GM12875 (cell line): ENCODE measurements around the gene COL23A1.
"Not testable (repeated sequence)": the region's sequence is repeated elsewhere in the genome, so short reads cannot be mapped to it uniquely, and the experiment has no call there.

Source experiments
- H3K4me3 ChIP-seq: one replicate; pipeline ENCODE4 v1.5.1; 2011; ENCODE audit warnings: low read depth, low read length, control low read depth
- TF ChIP-seq, protein P1 (sequence below): IDR thresholded peaks from 2 replicates; pipeline ENCODE4 v1.5.1; 2011; ENCODE audit warnings: low read depth, mild to moderate bottlenecking, control low read depth, inconsistent platforms, low read length, moderate library complexity, borderline replicate concordance; ENCODE audit not compliant: insufficient read depth

Gene COL23A1

DNA sequence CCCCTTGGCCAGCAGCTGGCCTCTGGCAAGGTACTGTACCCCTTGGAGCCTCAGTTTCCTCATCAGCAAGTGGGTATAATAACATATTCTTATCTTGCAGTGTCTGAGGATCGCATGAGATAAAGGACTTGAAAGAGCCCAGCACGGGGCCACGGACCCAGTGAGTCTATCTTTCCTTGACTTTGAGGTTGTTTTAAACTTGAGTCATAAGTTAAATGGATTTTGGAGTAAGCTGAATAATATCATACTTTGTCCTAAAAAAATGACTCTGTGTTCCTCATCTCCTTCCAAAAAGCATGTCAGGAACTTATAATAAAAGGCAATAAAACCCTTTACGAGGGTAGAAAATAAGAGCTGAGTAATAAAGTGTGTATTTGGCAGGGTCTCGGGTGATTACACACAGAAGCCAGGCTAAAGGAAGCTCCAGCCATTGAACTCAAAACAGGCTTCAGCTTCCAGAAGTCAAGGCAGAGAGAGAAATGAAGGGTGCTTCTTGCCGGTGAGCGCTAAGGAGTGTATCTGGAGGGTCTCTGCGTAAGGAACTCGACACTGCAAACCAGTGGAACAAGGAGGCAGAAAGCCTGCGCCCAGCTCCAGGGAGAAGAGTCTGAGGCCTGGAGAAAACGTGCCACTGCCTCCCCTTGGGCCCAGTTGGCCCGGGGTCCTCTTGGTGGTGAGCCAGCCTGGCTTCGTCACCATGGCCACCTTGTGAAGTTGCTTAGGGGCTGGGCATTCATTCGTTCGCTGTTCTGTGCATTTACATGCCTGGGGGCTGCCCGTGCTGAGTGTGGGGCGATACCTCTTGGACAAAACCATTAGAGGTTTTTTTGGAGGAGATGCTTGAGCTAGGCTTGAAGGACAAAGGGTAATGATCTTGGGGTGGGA, 285.2 kb downstream of the COL23A1 start:
- H3K4me3 ChIP-seq = no peak overlapping the region
- TF ChIP-seq, protein P1, sequence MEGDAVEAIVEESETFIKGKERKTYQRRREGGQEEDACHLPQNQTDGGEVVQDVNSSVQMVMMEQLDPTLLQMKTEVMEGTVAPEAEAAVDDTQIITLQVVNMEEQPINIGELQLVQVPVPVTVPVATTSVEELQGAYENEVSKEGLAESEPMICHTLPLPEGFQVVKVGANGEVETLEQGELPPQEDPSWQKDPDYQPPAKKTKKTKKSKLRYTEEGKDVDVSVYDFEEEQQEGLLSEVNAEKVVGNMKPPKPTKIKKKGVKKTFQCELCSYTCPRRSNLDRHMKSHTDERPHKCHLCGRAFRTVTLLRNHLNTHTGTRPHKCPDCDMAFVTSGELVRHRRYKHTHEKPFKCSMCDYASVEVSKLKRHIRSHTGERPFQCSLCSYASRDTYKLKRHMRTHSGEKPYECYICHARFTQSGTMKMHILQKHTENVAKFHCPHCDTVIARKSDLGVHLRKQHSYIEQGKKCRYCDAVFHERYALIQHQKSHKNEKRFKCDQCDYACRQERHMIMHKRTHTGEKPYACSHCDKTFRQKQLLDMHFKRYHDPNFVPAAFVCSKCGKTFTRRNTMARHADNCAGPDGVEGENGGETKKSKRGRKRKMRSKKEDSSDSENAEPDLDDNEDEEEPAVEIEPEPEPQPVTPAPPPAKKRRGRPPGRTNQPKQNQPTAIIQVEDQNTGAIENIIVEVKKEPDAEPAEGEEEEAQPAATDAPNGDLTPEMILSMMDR = no peak

DNA sequence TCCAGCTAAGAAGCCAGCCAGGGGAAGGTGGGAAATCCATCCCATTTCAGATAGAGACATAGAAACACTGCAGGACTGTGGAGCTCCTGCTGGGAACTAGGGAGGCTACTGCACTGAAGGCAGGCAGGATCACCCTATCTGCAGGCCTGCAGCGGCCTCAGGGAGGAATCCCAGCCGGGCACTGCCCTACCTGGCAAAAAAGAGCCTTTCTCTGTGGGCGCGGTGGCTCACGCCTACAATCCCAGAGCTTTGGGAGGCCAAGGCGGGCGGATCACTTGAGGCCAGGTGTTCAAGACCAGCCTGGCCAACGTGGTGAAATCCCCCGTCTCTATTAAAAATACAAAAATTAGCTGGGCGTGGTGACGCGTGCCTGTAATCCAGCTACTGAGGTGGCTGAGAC, 286.2 kb downstream of the COL23A1 start:
- TF ChIP-seq, protein P1 = no peak
- H3K4me3 ChIP-seq = no peak overlapping the region

DNA sequence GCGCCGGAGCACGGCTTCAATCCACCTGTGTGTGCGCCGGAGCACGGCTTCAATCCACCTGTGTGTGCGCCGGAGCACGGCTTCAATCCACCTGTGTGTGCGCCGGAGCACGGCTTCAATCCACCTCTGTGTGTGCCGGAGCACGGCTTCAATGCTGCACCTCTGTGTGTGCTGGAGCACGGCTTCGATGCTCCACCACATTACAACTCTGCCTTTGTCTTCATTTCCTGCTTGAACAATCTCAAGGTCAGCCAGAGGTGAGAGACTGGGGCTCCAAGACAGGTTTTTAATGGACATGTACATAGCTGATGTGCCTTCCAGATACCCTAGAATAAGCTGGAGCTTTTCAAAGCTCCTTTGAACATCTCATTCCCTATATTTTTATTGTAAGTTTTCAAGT, 287.9 kb downstream of the COL23A1 start:
- H3K4me3 ChIP-seq = not testable (repeated sequence)

DNA sequence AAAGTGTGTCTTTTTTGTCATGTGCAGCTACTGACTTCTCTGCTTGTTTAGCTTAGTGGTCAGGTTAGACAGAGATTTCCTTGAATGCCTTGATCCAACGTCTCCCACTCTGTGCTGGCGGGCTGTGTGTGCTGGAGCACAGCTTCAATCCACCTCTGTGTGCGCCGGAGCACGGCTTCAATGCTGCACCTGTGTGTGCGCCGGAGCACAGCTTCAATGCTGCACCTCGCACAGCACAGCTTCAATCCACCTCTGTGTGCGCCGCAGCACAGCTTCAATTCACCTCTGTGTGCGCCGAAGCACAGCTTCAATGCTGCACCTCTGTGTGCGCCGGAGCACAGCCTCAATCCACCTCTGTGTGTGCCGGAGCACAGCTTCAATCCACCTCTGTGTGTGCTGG, 288.6 kb downstream of the COL23A1 start:
- no peak overlapping the region for H3K4me3 ChIP-seq
- TF ChIP-seq, protein P1 = no peak

DNA sequence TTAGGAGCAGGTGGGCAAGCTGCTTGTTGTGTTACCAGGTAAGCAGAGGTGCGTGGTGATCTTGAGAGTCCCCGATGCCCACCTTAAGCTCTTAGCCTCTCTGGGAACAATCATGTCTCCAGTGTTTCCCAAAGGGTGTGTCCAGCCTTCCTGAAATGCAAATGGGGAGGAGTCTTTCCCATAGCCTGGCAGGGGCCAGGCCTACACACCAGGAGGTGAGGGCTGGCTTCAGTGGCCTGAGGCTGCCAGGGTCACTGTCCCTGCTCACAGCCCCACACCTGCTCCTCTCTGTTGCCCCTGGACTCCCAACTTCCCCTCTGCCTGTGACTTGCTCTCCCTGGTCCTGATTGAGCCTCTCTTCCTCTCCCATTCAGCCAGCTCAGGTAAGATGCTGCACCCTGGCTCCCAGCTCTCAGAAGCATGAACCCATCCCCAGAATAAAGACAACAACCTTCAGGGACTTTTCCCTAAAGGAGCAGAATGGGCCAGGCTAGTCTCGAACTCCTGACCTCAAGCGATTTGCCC, 291.8 kb downstream of the COL23A1 start:
- no peak overlapping the region for H3K4me3 ChIP-seq
- TF ChIP-seq, protein P1 = no peak

DNA sequence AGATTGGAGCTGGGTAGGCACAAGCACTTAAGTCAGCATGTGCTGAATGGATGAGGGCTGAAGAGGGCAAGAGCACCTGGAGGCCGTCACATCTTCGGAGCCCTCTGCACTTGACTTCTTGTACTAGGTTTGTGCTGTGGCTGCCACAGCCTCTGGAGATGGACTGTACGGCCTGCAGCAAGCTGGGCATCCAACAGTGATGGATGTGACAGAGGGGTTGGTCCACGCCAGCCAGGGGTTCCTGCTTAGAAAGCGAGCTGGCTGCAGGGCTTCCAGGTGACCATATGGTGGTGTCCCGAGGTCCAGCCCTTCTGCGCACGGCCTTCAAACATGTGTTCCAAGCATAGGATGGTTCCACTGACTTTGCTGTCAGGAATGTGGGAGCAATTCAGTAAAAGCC, 292.4 kb downstream of the COL23A1 start:
- no peak overlapping the region for H3K4me3 ChIP-seq
- TF ChIP-seq, protein P1 = no peak

DNA sequence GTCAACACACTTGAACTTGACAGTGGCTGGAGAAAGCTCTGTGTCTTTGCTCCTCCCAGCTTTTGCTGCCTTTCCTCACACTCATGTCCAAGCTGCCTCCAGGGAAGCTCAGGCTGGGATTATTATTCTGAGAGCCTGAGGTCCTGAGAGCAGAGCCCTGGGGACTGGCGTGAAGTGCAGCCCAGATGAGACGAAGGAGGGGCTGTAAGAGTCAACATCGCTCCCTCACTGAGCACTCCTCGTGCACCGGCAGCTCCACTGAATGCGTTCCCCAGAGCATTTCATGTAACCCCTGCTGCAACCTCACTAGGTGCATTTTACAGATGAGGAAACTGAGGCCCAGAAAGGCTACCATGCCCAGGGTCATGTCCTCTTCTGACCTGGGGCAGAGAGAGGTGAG, 294.1 kb downstream of the COL23A1 start:
- H3K4me3 ChIP-seq = no peak overlapping the region
- TF ChIP-seq, protein P1 = no peak
